HepG2 (cell line): Measurements from ENCODE around the gene IL2RA. TPM values are rescaled to one million over a fixed set of nuclear protein-coding genes. Genes with fewer than 3 reads are reported as not detected.

Experiments used
- ATAC-seq: fragments of 200-7000 bp; cut with Tn5 transposase; 3 replicates; pipeline ENCODE4 v1.9.1; 2020; ENCODE audit warnings: mild to moderate bottlenecking, moderate library complexity
- BruUV-seq: library from RNA; stranded (reverse); fragments of 400-500 nt; replicated peaks from 2 replicates; lab custom pipeline; 2021; lab: Mats Ljungman, UMichigan
- CTCF ChIA-PET: fragments of 300-600 bp; formaldehyde crosslinking; extraction: SDS; loops from one replicate; lab custom pipeline; 2021; ENCODE audit warnings: low total read pairs, inconsistent platforms, low intra/inter-chr PET ratio; lab: Yijun Ruan, JAX
- POLR2A ChIA-PET: fragments of 350-600 bp; sonication (Branson Sonifier 250); formaldehyde crosslinking; loops from one replicate; lab custom pipeline; 2020; ENCODE audit warnings: antibody characterized with exemption, inconsistent platforms; lab: Yijun Ruan, JAX
- DNase-seq: peaks from one replicate; pipeline ENCODE4 v3.0.0-alpha.2; 2015; ENCODE audit warnings: low spot score
- FAIRE-seq: peaks from 3 replicates; lab custom pipeline; 2011; peaks lifted over from hg19 to GRCh38; lab: Jason Lieb, UNC
- H2AFZ ChIP-seq: one replicate; pipeline ENCODE4 v1.6.1; 2011; ENCODE audit warnings: low read length, inconsistent platforms
- H3K27ac ChIP-seq: fragments of 300-600 bp; 3 replicates; pipeline ENCODE4 v1.8.0; 2011; ENCODE audit warnings: mixed run types, mild to moderate bottlenecking, mixed read lengths, low read length, inconsistent platforms; ENCODE audit not compliant: insufficient read depth; ENCODE audit errors: extremely low read length
- H3K27me3 ChIP-seq, 2 experiments: fragments of 200-600 bp in 1 of 2; 2 replicates in 1 of 2; 3 replicates in 1 of 2; pipeline versions ENCODE4 v1.6.0 to v1.8.0; 2011; ENCODE audit warnings: low read length in 2 of 2, mild to moderate bottlenecking in 2 of 2, moderate library complexity in 2 of 2, inconsistent platforms in 1 of 2; ENCODE audit not compliant: insufficient read depth in 2 of 2, control insufficient read depth in 1 of 2
- H3K36me3 ChIP-seq, 2 experiments: fragments of 200-600 bp in 1 of 2; replicated peaks in 1 of 2; 2 replicates in 1 of 2; 3 replicates in 1 of 2; pipeline versions ENCODE4 v1.5.1 to v1.8.0; 2011; ENCODE audit warnings: low read length in 2 of 2, inconsistent platforms in 1 of 2; ENCODE audit not compliant: insufficient read depth in 2 of 2, control insufficient read depth in 1 of 2
- H3K4me1 ChIP-seq: 2 replicates; pipeline ENCODE4 v1.5.1; 2012; ENCODE audit warnings: low read length, inconsistent platforms; ENCODE audit not compliant: insufficient read depth
- H3K4me2 ChIP-seq: 2 replicates; pipeline ENCODE4 v1.6.0; 2011; ENCODE audit warnings: low read depth, low read length, inconsistent platforms
- H3K4me3 ChIP-seq, 3 experiments: fragments of 200-600 bp in 1 of 3; sonication (generic), shearing (Covaris generic) in 1 of 3; replicated peaks in 1 of 3; 2 replicates each; pipeline ENCODE4 v1.5.1; 2011 to 2016; ENCODE audit warnings: low read length in 3 of 3, inconsistent platforms in 2 of 3, low read depth in 2 of 3, mild to moderate bottlenecking in 2 of 3, control low read depth in 1 of 3, mixed read lengths in 1 of 3; ENCODE audit not compliant: insufficient read depth in 1 of 3
- H3K79me2 ChIP-seq: one replicate; pipeline ENCODE4 v1.6.1; 2011; ENCODE audit warnings: low read length, inconsistent platforms; ENCODE audit not compliant: insufficient read depth
- H3K9ac ChIP-seq: 2 replicates; pipeline ENCODE4 v1.6.0; 2011; ENCODE audit warnings: mild to moderate bottlenecking, low read depth, low read length, inconsistent platforms; ENCODE audit not compliant: insufficient read depth
- H3K9me3 ChIP-seq: 2 replicates; pipeline ENCODE4 v1.5.1; 2012; ENCODE audit warnings: mild to moderate bottlenecking, low read length
- H4K20me1 ChIP-seq: 2 replicates; pipeline ENCODE4 v1.6.0; 2011; ENCODE audit warnings: inconsistent platforms, mild to moderate bottlenecking, low read length, moderate library complexity; ENCODE audit not compliant: insufficient read depth
- HIC2 ChIP-seq: sonication (generic); formaldehyde crosslinking; IDR thresholded peaks from 2 replicates; pipeline ENCODE4 v1.9.0; 2022; ENCODE audit warnings: low read depth, missing genetic modification reagents
- JUNB ChIP-seq: sonication (generic); formaldehyde crosslinking; IDR thresholded peaks from 2 replicates; pipeline ENCODE4 v1.8.0; 2022; ENCODE audit warnings: missing genetic modification reagents, mild to moderate bottlenecking, borderline replicate concordance
- NR2F1 ChIP-seq, 2 experiments: fragments of 450-650 bp in 1 of 2; formaldehyde crosslinking in 1 of 2; IDR thresholded peaks; 2 replicates each; pipeline versions ENCODE4 v1.5.0 to v1.6.1; 2016 to 2020; ENCODE audit warnings: mild to moderate bottlenecking in 1 of 2, missing compliant biosample characterization in 1 of 2, missing genetic modification reagents in 1 of 2, moderate library complexity in 1 of 2
- NR3C1 ChIP-seq: sonication (generic); formaldehyde crosslinking; IDR thresholded peaks from 2 replicates; pipeline ENCODE4 v1.4.0; 2020; ENCODE audit warnings: missing genetic modification reagents
- TGIF2 ChIP-seq: IDR thresholded peaks from 2 replicates; pipeline ENCODE4 v1.6.1; 2016; ENCODE audit warnings: control low read depth, missing compliant biosample characterization
- ZBTB7B ChIP-seq: sonication (generic); formaldehyde crosslinking; IDR thresholded peaks from 2 replicates; pipeline ENCODE4 v1.4.0; 2020; ENCODE audit warnings: missing genetic modification reagents
- ZC3H13 ChIP-seq: sonication (generic); formaldehyde crosslinking; IDR thresholded peaks from 2 replicates; pipeline ENCODE4 v1.8.1; 2023; ENCODE audit warnings: mild to moderate bottlenecking, missing genetic modification reagents, moderate library complexity
- ZNF20 ChIP-seq: sonication (generic); formaldehyde crosslinking; IDR thresholded peaks from 2 replicates; pipeline ENCODE4 v1.4.0; 2020; ENCODE audit warnings: mild to moderate bottlenecking, moderate library complexity, missing genetic modification reagents
- ZNF225 ChIP-seq: sonication (generic); formaldehyde crosslinking; IDR thresholded peaks from 2 replicates; pipeline ENCODE4 v1.4.0; 2020; ENCODE audit warnings: mild to moderate bottlenecking, missing genetic modification reagents
- ZNF326 ChIP-seq: sonication (generic); formaldehyde crosslinking; IDR thresholded peaks from 2 replicates; pipeline ENCODE4 v1.4.0; 2020; ENCODE audit warnings: missing genetic modification reagents, borderline replicate concordance
- ZNF503 ChIP-seq: sonication (generic); formaldehyde crosslinking; IDR thresholded peaks from 2 replicates; pipeline ENCODE4 v1.4.0; 2020; ENCODE audit warnings: missing genetic modification reagents
- ZNF7 ChIP-seq: IDR thresholded peaks from 2 replicates; pipeline ENCODE4 v1.6.1; 2016; ENCODE audit warnings: missing biosample characterization, missing genetic modification reagents
- ZSCAN12 ChIP-seq: sonication (generic); formaldehyde crosslinking; IDR thresholded peaks from 2 replicates; pipeline ENCODE4 v1.9.0; 2021; ENCODE audit warnings: mild to moderate bottlenecking, missing genetic modification reagents
- ZSCAN22 ChIP-seq: sonication (generic); formaldehyde crosslinking; IDR thresholded peaks from 2 replicates; pipeline ENCODE4 v1.4.0; 2020; ENCODE audit warnings: mild to moderate bottlenecking, missing genetic modification reagents
- WGBS: methylation state at CpG from one replicate; pipeline ENCODE4 v1.1.6; 2017; ENCODE audit warnings: low lambda C conversion rate; 5-methylcytosine and 5-hydroxymethylcytosine counted together
- in situ Hi-C: cut with HindIII; loops from 2 replicates; pipeline ENCODE4 v1.10.0; 2017; ENCODE audit warnings: low pct_unique_long_range_greater_than_20kb; ENCODE audit not compliant: extremely low pct_ligation_motif_present
- intact Hi-C: fragments of 100-400 bp; cut with micrococcal nuclease; formaldehyde crosslinking; loops from one replicate; pipeline ENCODE4 v1.10.0; 2022; ENCODE audit not compliant: unreplicated experiment
- polyA plus RNA-seq, 8 experiments: library from polyadenylated mRNA; depleted of rRNA in 3 of 8; stranded (reverse) in 7 of 8; unstranded in 1 of 8; fragments of >200 nt; fragmentation: Illumina TruSeq in 4 of 8; extraction: Trizol in 4 of 8; gene quantifications; 2 replicates each; pipeline versions ENCODE4 v1.2.1 to v1.2.3, GENCODE V29; 2011 to 2016; ENCODE audit warnings: low read depth in 4 of 8, missing spikeins in 1 of 8, mixed read lengths in 1 of 8; ENCODE audit not compliant: insufficient read depth in 1 of 8
- total RNA-seq, 5 experiments: library from RNA; depleted of rRNA; stranded (reverse); fragments of >200 nt; fragmentation: Illumina TruSeq; extraction: Trizol; gene quantifications; 2 replicates each; pipeline ENCODE4 v1.2.3, GENCODE V29; 2016; ENCODE audit warnings: low read depth in 1 of 5

The IL2RA gene
- total and polyA plus RNA-seq, 2 of the 13 experiments (the other 11 are each of a cell fraction or from before 2014, with no cell fraction given): not detected

- Histone ChIP-seq H3K36me3 (no peaks in the 10 kb centered on the region), H3K79me2 (no peaks in the 10 kb centered on the region), H3K4me2 (no peak overlapping the region), H3K9me3 (no peaks in the 10 kb centered on the region), H3K27ac (no peak overlapping the region), H3K4me1 (peaks cover 14% of the 10 kb centered on the region), H3K4me3 (no peak overlapping the region), H4K20me1 (no peaks in the 10 kb centered on the region), H2AFZ (no peak overlapping the region), H3K9ac (no peak overlapping the region), H3K27me3 (peaks cover 0 to 6% of the 10 kb centered on the region in 2 experiments; a peak in 2 of 5 replicates)
- ChIA-PET POLR2A (no interaction called here), CTCF (no interaction called here)
- no peak for DNase-seq
- in situ Hi-C loops (no loop called here), intact Hi-C loops (no loop called here)
- TF ChIP-seq HIC2 (no peak), ZNF7 (no peak), NR3C1 (CRISPR knock-in tag) (no peak), ZNF225 (CRISPR knock-in tag) (no peak)
- ATAC-seq: no peak
- FAIRE-seq: no peak
- WGBS: 25% methylated on average over 2 of the region's 2 CpGs
- BruUV-seq: no TSS peak
Observed at GRCh38 chr10:5970066-5970465, 92.1 kb downstream of the IL2RA start.

- no peaks in the 10 kb centered on the region for H3K9me3 ChIP-seq
- H3K4me2 ChIP-seq: no peak overlapping the region
- H3K79me2 ChIP-seq: no peaks in the 10 kb centered on the region
- no peak overlapping the region for H2AFZ ChIP-seq
- H3K4me1 ChIP-seq: peaks cover 14% of the 10 kb centered on the region
- CTCF ChIA-PET: no interaction called here
- H3K36me3 ChIP-seq: no peaks in the 10 kb centered on the region
- no peak overlapping the region for H3K4me3 ChIP-seq
- intact Hi-C loops (no loop called here), in situ Hi-C loops (no loop called here)
- no TSS peak for BruUV-seq
- DNase-seq (peak; percentile 55), FAIRE-seq (peak; percentile 18), ATAC-seq (peak; percentile 87)
- no peak overlapping the region for H3K27ac ChIP-seq
- POLR2A ChIA-PET: interaction anchor here (1.4 kb wide), 1 partner anchor 79 kb away, joined by 5 read pairs; the partner anchor contains the start of genes ANKRD16 and FBH1
- peaks cover 1 to 6% of the 10 kb centered on the region in 2 experiments; a peak in 2 of 5 replicates for H3K27me3 ChIP-seq
- WGBS: 26% methylated on average over 9 of the region's 9 CpGs
- no peak overlapping the region for H3K9ac ChIP-seq
- H4K20me1 ChIP-seq: no peaks in the 10 kb centered on the region
- TF ChIP-seq TGIF2 (CRISPR knock-in tag) (no peak), ZSCAN22 (CRISPR knock-in tag) (peak; percentile 93), ZBTB7B (CRISPR knock-in tag) (0 out of 2 replicates have a peak, but pooled peaks have one; percentile 31), ZNF20 (no peak), NR2F1 (CRISPR knock-in tag; IDR thresholded peaks at IDR 0.05) (peak; percentile 63 to 66; a peak in 3 of 4 replicates), ZC3H13 (CRISPR knock-in tag) (peak; percentile 55; the same call in 1 of the 2 replicates), JUNB (CRISPR knock-in tag) (peak; percentile 99), ZNF326 (CRISPR knock-in tag) (no peak), ZNF503 (CRISPR knock-in tag) (peak; percentile 95), ZSCAN12 (no peak)
Observed at GRCh38 chr10:5968681-5969453, 93.3 kb downstream of the IL2RA start.
